ENCODE results near the gene TNIK. TPM values are rescaled to one million over a fixed set of nuclear protein-coding genes. Genes with fewer than 3 reads are reported as not detected.

The TNIK gene
- total RNA-seq, 2 experiments from 2014 or later = 57.6 to 61.7 TPM

- no peak for DNase-seq
- ChIA-PET CTCF (no interaction called here), POLR2A (no interaction called here)
- peaks cover 15% of the 10 kb centered on the region for H3K4me1 Mint-ChIP-seq
- no peak overlapping the region for H3K27ac Mint-ChIP-seq
- H3K27me3 Mint-ChIP-seq = no peaks in the 10 kb centered on the region
- no peaks in the 10 kb centered on the region for H3K36me3 Mint-ChIP-seq (ENCODE audit: low read depth)
- H3K4me3 Mint-ChIP-seq = no peak overlapping the region
- no peaks in the 10 kb centered on the region for H3K9me3 Mint-ChIP-seq
Observed at GRCh38 chr3:171352387-171352935, 107.7 kb downstream of the TNIK start.

GRCh38 chr3:171351676-171352075 is 108.5 kb downstream of the TNIK start:
- Mint-ChIP-seq H3K4me1 (peaks cover 21% of the 10 kb centered on the region), H3K36me3 (ENCODE audit: low read depth) (peaks cover 4% of the 10 kb centered on the region), H3K4me3 (no peak overlapping the region), H3K27me3 (no peaks in the 10 kb centered on the region), H3K27ac (no peak overlapping the region), H3K9me3 (no peaks in the 10 kb centered on the region)
- ChIA-PET CTCF (no interaction called here), POLR2A (no interaction called here)
- no peak for DNase-seq

GRCh38 chr3:171350364-171350763 is 109.8 kb downstream of the TNIK start:
- ChIA-PET POLR2A (no interaction called here), CTCF (interaction anchor here (0.7 to 0.8 kb wide), 2 partner anchors 9 to 187 kb away, joined by 3 to 4 read pairs; no protein-coding TSS in a partner anchor)
- no peak overlapping the region for H3K27ac Mint-ChIP-seq
- peaks cover 15% of the 10 kb centered on the region for H3K36me3 Mint-ChIP-seq (ENCODE audit: low read depth)
- DNase-seq = no peak
- no peaks in the 10 kb centered on the region for H3K9me3 Mint-ChIP-seq
- no peak overlapping the region for H3K4me3 Mint-ChIP-seq
- no peaks in the 10 kb centered on the region for H3K27me3 Mint-ChIP-seq
- peaks cover 14% of the 10 kb centered on the region for H3K4me1 Mint-ChIP-seq

- POLR2A ChIA-PET = no interaction called here
- Mint-ChIP-seq H3K4me3 (no peak overlapping the region), H3K27ac (no peak overlapping the region), H3K4me1 (peaks cover 14% of the 10 kb centered on the region), H3K27me3 (no peaks in the 10 kb centered on the region), H3K9me3 (peaks cover 4% of the 10 kb centered on the region), H3K36me3 (ENCODE audit: low read depth) (peaks cover 20% of the 10 kb centered on the region)
- CTCF ChIA-PET = interaction anchor here (1.0 kb wide), 1 partner anchor 11 kb away, joined by 3 read pairs; no protein-coding TSS in a partner anchor
- DNase-seq = no peak
Observed at GRCh38 chr3:171349392-171349791, 110.8 kb downstream of the TNIK start.

- DNase-seq = no peak
- peaks cover 8% of the 10 kb centered on the region for H3K9me3 Mint-ChIP-seq
- H3K36me3 Mint-ChIP-seq (ENCODE audit: low read depth) = peaks cover 29% of the 10 kb centered on the region
- no peak overlapping the region for H3K4me3 Mint-ChIP-seq
- peaks cover 17% of the 10 kb centered on the region for H3K4me1 Mint-ChIP-seq
- no peaks in the 10 kb centered on the region for H3K27me3 Mint-ChIP-seq
- H3K27ac Mint-ChIP-seq = no peak overlapping the region
- POLR2A ChIA-PET = no interaction called here
- CTCF ChIA-PET = no interaction called here
Observed at GRCh38 chr3:171348121-171348520, 112.1 kb downstream of the TNIK start.

GRCh38 chr3:171347301-171348039 is 112.7 kb downstream of the TNIK start:
- Mint-ChIP-seq H3K4me3 (no peak overlapping the region), H3K27me3 (no peaks in the 10 kb centered on the region), H3K36me3 (ENCODE audit: low read depth) (peaks cover 33% of the 10 kb centered on the region), H3K4me1 (peaks cover 17% of the 10 kb centered on the region), H3K9me3 (peaks cover 10% of the 10 kb centered on the region), H3K27ac (no peak overlapping the region)
- DNase-seq = no peak
- ChIA-PET POLR2A (no interaction called here), CTCF (interaction anchor here (0.7 kb wide), 1 partner anchor 225 kb away, joined by 3 read pairs; no protein-coding TSS in a partner anchor)

GRCh38 chr3:171346582-171347300 is 113.5 kb downstream of the TNIK start:
- H3K36me3 Mint-ChIP-seq (ENCODE audit: low read depth) = peaks cover 37% of the 10 kb centered on the region
- DNase-seq = no peak
- H3K27me3 Mint-ChIP-seq = no peaks in the 10 kb centered on the region
- H3K9me3 Mint-ChIP-seq = peaks cover 13% of the 10 kb centered on the region
- ChIA-PET CTCF (interaction anchor here (0.7 kb wide), 1 partner anchor 224 kb away, joined by 3 read pairs; no protein-coding TSS in a partner anchor), POLR2A (no interaction called here)
- H3K27ac Mint-ChIP-seq = no peak overlapping the region
- H3K4me1 Mint-ChIP-seq = peaks cover 17% of the 10 kb centered on the region
- H3K4me3 Mint-ChIP-seq = no peak overlapping the region

GRCh38 chr3:171346019-171346418 is 114.2 kb downstream of the TNIK start:
- POLR2A ChIA-PET = no interaction called here
- H3K36me3 Mint-ChIP-seq (ENCODE audit: low read depth) = peaks cover 39% of the 10 kb centered on the region
- no peak for DNase-seq
- no peak overlapping the region for H3K4me3 Mint-ChIP-seq
- peaks cover 14% of the 10 kb centered on the region for H3K4me1 Mint-ChIP-seq
- CTCF ChIA-PET = no interaction called here
- H3K9me3 Mint-ChIP-seq = peaks cover 13% of the 10 kb centered on the region
- no peak overlapping the region for H3K27ac Mint-ChIP-seq
- no peaks in the 10 kb centered on the region for H3K27me3 Mint-ChIP-seq

- Mint-ChIP-seq H3K4me1 (peaks cover 14% of the 10 kb centered on the region), H3K27ac (no peak overlapping the region)
- POLR2A ChIA-PET = no interaction called here
Observed at GRCh38 chr3:171345107-171345843, 114.9 kb downstream of the TNIK start.

GRCh38 chr3:171343693-171344092 is 116.5 kb downstream of the TNIK start:
- no peak overlapping the region for H3K27ac Mint-ChIP-seq
- H3K27me3 Mint-ChIP-seq = no peaks in the 10 kb centered on the region
- CTCF ChIA-PET = no interaction called here
- H3K4me3 Mint-ChIP-seq = no peak overlapping the region
- peaks cover 13% of the 10 kb centered on the region for H3K9me3 Mint-ChIP-seq
- peaks cover 44% of the 10 kb centered on the region for H3K36me3 Mint-ChIP-seq (ENCODE audit: low read depth)
- no peak for DNase-seq
- POLR2A ChIA-PET = no interaction called here
- H3K4me1 Mint-ChIP-seq = peaks cover 14% of the 10 kb centered on the region

More at GRCh38 chr3:171345107-171345843, 114.9 kb downstream of the TNIK start:
- Mint-ChIP-seq H3K4me3 (no peak overlapping the region), H3K9me3 (peaks cover 13% of the 10 kb centered on the region), H3K36me3 (ENCODE audit: low read depth) (peaks cover 44% of the 10 kb centered on the region), H3K27me3 (no peaks in the 10 kb centered on the region)
- DNase-seq = no peak
- CTCF ChIA-PET = no interaction called here

GRCh38 chr3:171342783-171343420 is 117.3 kb downstream of the TNIK start:
- CTCF ChIA-PET = no interaction called here

GRCh38 chr3:171342200-171342599 is 118.0 kb downstream of the TNIK start:
- Mint-ChIP-seq H3K9me3 (peaks cover 13% of the 10 kb centered on the region), H3K27me3 (no peaks in the 10 kb centered on the region), H3K27ac (no peak overlapping the region), H3K36me3 (ENCODE audit: low read depth) (peaks cover 44% of the 10 kb centered on the region), H3K4me3 (no peak overlapping the region), H3K4me1 (peaks cover 7% of the 10 kb centered on the region)
- ChIA-PET CTCF (no interaction called here), POLR2A (interaction anchor here (0.6 kb wide), 1 partner anchor 36 kb away, joined by 3 read pairs; no protein-coding TSS in a partner anchor)
- DNase-seq = no peak

More at GRCh38 chr3:171342783-171343420, 117.3 kb downstream of the TNIK start:
- POLR2A ChIA-PET = interaction anchor here (0.6 kb wide), 1 partner anchor 35 kb away, joined by 3 read pairs; no protein-coding TSS in a partner anchor
- no peaks in the 10 kb centered on the region for H3K27me3 Mint-ChIP-seq
- peaks cover 44% of the 10 kb centered on the region for H3K36me3 Mint-ChIP-seq (ENCODE audit: low read depth)
- no peak overlapping the region for H3K27ac Mint-ChIP-seq
- no peak overlapping the region for H3K4me3 Mint-ChIP-seq
- DNase-seq = no peak
- H3K9me3 Mint-ChIP-seq = peaks cover 13% of the 10 kb centered on the region
- H3K4me1 Mint-ChIP-seq = peaks cover 13% of the 10 kb centered on the region

Data from activated CD4-positive, alpha-beta memory T cell treated with anti-CD3 and anti-CD28 coated beads, Interleukin-2, amount 10 ng/mL, durations not matched to agents 7 days and 5 days (primary cell).